MM.1S (cell line): Measurements from ENCODE around the gene PMPCA.

Experiments used
- DNase-seq: peaks from one replicate; pipeline ENCODE4 v3.0.0-alpha.2; 2015
- H2AFZ ChIP-seq: fragments of 300-600 bp; sonication (generic); 2 replicates; pipeline ENCODE4 v1.6.0; 2016; ENCODE audit warnings: antibody characterized with exemption, low read length
- H3F3A ChIP-seq: fragments of 300-600 bp; sonication (generic); 2 replicates; pipeline ENCODE4 v1.6.1; 2016; ENCODE audit warnings: mild to moderate bottlenecking, antibody characterized with exemption, low read length, moderate library complexity, mixed read lengths; ENCODE audit not compliant: insufficient read depth
- H3K27ac ChIP-seq: fragments of 300-600 bp; sonication (generic); 2 replicates; pipeline ENCODE4 v1.5.1; 2016; ENCODE audit warnings: mild to moderate bottlenecking, low read length
- H3K27me3 ChIP-seq: fragments of 300-600 bp; sonication (generic); replicated peaks from 2 replicates; pipeline ENCODE4 v1.6.0; 2016; ENCODE audit warnings: low read length; ENCODE audit not compliant: insufficient read depth
- H3K36me3 ChIP-seq: fragments of 300-600 bp; sonication (generic); replicated peaks from 2 replicates; pipeline ENCODE4 v1.6.1; 2016; ENCODE audit warnings: mild to moderate bottlenecking, low read length, mixed read lengths; ENCODE audit not compliant: insufficient read depth
- H3K4me1 ChIP-seq: fragments of 300-600 bp; sonication (generic); 2 replicates; pipeline ENCODE4 v1.6.1; 2016; ENCODE audit warnings: low read length, mixed read lengths
- H3K4me2 ChIP-seq: fragments of 300-600 bp; sonication (generic); 2 replicates; pipeline ENCODE4 v1.6.0; 2016; ENCODE audit warnings: low read depth, low read length
- H3K4me3 ChIP-seq: fragments of 300-600 bp; sonication (generic); 2 replicates; pipeline ENCODE4 v1.5.1; 2016; ENCODE audit warnings: low read length, mixed read lengths
- H3K79me2 ChIP-seq: fragments of 300-600 bp; sonication (generic); 2 replicates; pipeline ENCODE4 v1.6.1; 2016; ENCODE audit warnings: mixed run types, low read length, mixed read lengths
- H3K9ac ChIP-seq: fragments of 300-600 bp; sonication (generic); 2 replicates; pipeline ENCODE4 v1.6.1; 2016; ENCODE audit warnings: low read length, mixed read lengths
- H3K9me2 ChIP-seq: fragments of 300-600 bp; sonication (generic); replicated peaks from 2 replicates; pipeline ENCODE4 v1.6.1; 2016; ENCODE audit warnings: mild to moderate bottlenecking, low read length, mixed read lengths; ENCODE audit not compliant: insufficient read depth
- H3K9me3 ChIP-seq: fragments of 300-600 bp; sonication (generic); replicated peaks from 2 replicates; pipeline ENCODE4 v1.6.1; 2016; ENCODE audit warnings: mild to moderate bottlenecking, low read length, mixed read lengths; ENCODE audit not compliant: insufficient read depth
- H4K20me1 ChIP-seq: fragments of 300-600 bp; sonication (generic); 2 replicates; pipeline ENCODE4 v1.6.1; 2016; ENCODE audit warnings: mild to moderate bottlenecking, low read length, moderate library complexity, mixed read lengths; ENCODE audit not compliant: insufficient read depth
- CTCF ChIP-seq: fragments of 300-600 bp; sonication (generic); IDR thresholded peaks from 2 replicates; pipeline ENCODE4 v1.5.1; 2016; ENCODE audit warnings: antibody characterized with exemption, low read length, mixed read lengths
- EZH2 ChIP-seq: fragments of 300-600 bp; sonication (generic); optimal IDR thresholded peaks from 2 replicates; pipeline ENCODE3; 2017; ENCODE audit warnings: low read depth, mild to moderate bottlenecking, antibody characterized with exemption, low read length, mixed read lengths
- EZH2phosphoT487 ChIP-seq: fragments of 300-600 bp; sonication (generic); IDR thresholded peaks from 2 replicates; pipeline ENCODE4 v1.6.1; 2018; ENCODE audit warnings: antibody characterized with exemption, low read length

The PMPCA gene

GRCh38 chr9:136364942-136365774, 45.3 kb upstream of the PMPCA start:
- no peaks in the 10 kb centered on the region for H3K9me2 ChIP-seq
- no peaks in the 10 kb centered on the region for H3K9me3 ChIP-seq
- H3K9ac ChIP-seq = no peak overlapping the region
- no peak for TF ChIP-seq CTCF
- TF ChIP-seq EZH2 = no peak
- no peak for TF ChIP-seq EZH2phosphoT487
- H3K27ac ChIP-seq = no peak overlapping the region
- H3K36me3 ChIP-seq = no peaks in the 10 kb centered on the region
- H2AFZ ChIP-seq = no peak overlapping the region
- peaks cover 26% of the 10 kb centered on the region for H3K27me3 ChIP-seq
- H3K4me3 ChIP-seq = no peak overlapping the region
- H3F3A ChIP-seq = no peaks in the 10 kb centered on the region
- DNase-seq = no peak
- H3K4me1 ChIP-seq = peaks cover 5% of the 10 kb centered on the region
- no peaks in the 10 kb centered on the region; the same call in 1 of the 2 replicates for H4K20me1 ChIP-seq
- H3K79me2 ChIP-seq = peaks cover 11% of the 10 kb centered on the region; the same call in 1 of the 2 replicates
- no peak overlapping the region for H3K4me2 ChIP-seq

- no peaks in the 10 kb centered on the region for H3F3A ChIP-seq
- H3K36me3 ChIP-seq = no peaks in the 10 kb centered on the region
- no peaks in the 10 kb centered on the region for H3K9me2 ChIP-seq
- no peaks in the 10 kb centered on the region; the same call in 1 of the 2 replicates for H4K20me1 ChIP-seq
- H3K4me1 ChIP-seq = peaks cover 5% of the 10 kb centered on the region
- H3K27me3 ChIP-seq = peaks cover 28% of the 10 kb centered on the region
- DNase-seq = no peak
- no peaks in the 10 kb centered on the region for H3K9me3 ChIP-seq
- no peak overlapping the region for H3K4me3 ChIP-seq
- H3K4me2 ChIP-seq = no peak overlapping the region
- peaks cover 11% of the 10 kb centered on the region; the same call in 1 of the 2 replicates for H3K79me2 ChIP-seq
- no peak overlapping the region for H3K9ac ChIP-seq
- no peak overlapping the region for H2AFZ ChIP-seq
- TF ChIP-seq EZH2 (no peak), CTCF (no peak), EZH2phosphoT487 (no peak)
- no peak overlapping the region for H3K27ac ChIP-seq
Measured at GRCh38 chr9:136365775-136366222, 44.7 kb upstream of the PMPCA start.

GRCh38 chr9:136366826-136367225, 43.6 kb upstream of the PMPCA start:
- no peaks in the 10 kb centered on the region for H3F3A ChIP-seq
- no peak overlapping the region for H3K4me3 ChIP-seq
- DNase-seq = no peak
- no peaks in the 10 kb centered on the region for H3K36me3 ChIP-seq
- peaks cover 28% of the 10 kb centered on the region for H3K27me3 ChIP-seq
- no peak overlapping the region for H2AFZ ChIP-seq
- H3K27ac ChIP-seq = no peak overlapping the region
- no peak overlapping the region for H3K9ac ChIP-seq
- no peaks in the 10 kb centered on the region for H3K9me3 ChIP-seq
- no peaks in the 10 kb centered on the region for H3K9me2 ChIP-seq
- peaks cover 5% of the 10 kb centered on the region for H3K4me1 ChIP-seq
- TF ChIP-seq CTCF = no peak
- no peak for TF ChIP-seq EZH2phosphoT487
- TF ChIP-seq EZH2 = no peak
- no peak overlapping the region for H3K4me2 ChIP-seq
- peaks cover 11% of the 10 kb centered on the region; the same call in 1 of the 2 replicates for H3K79me2 ChIP-seq
- no peaks in the 10 kb centered on the region; the same call in 1 of the 2 replicates for H4K20me1 ChIP-seq
